ENCODE data around the gene NT5C1B.

The NT5C1B gene

GRCh38 chr2:18516112-18516511 is 73.3 kb downstream of the NT5C1B start:
- no peak for DNase-seq (ENCODE audit: low read depth in 2 of 2)

- DNase-seq (ENCODE audit: low read depth in 2 of 2): no peak
Measured at GRCh38 chr2:18514526-18515461, 74.6 kb downstream of the NT5C1B start.

All from stimulated activated CD4-positive, alpha-beta T cell treated with anti-CD3 and anti-CD28 coated beads, Interleukin-12 subunit alpha, Interleukin-12 subunit beta, amount 100 ng/mL, for 24 hours (primary cell).